Loucy (cell line): ENCODE measurements around the gene PDLIM7.
A peak's percentile ranks its signal among the peaks of the same experiment; 100 is the strongest.

Source experiments
- H2AFZ ChIP-seq: fragments of 200-600 bp; sonication (generic); 2 replicates; pipeline ENCODE4 v1.6.0; 2016; ENCODE audit warnings: antibody characterized with exemption, mild to moderate bottlenecking, low read length, moderate library complexity
- H3F3A ChIP-seq: fragments of 200-600 bp; 2 replicates; pipeline ENCODE4 v1.6.0; 2016; ENCODE audit warnings: antibody characterized with exemption, low read depth, mild to moderate bottlenecking
- H3K27me3 ChIP-seq: fragments of 200-600 bp; sonication (generic); 2 replicates; pipeline ENCODE4 v1.6.1; 2014; ENCODE audit warnings: low read length, mild to moderate bottlenecking; ENCODE audit not compliant: insufficient read depth, poor library complexity, severe bottlenecking
- H3K36me3 ChIP-seq: fragments of 200-600 bp; sonication (generic); 2 replicates; pipeline ENCODE4 v1.6.1; 2016; ENCODE audit warnings: low read length; ENCODE audit not compliant: insufficient read depth
- H3K4me1 ChIP-seq: fragments of 200-600 bp; sonication (generic); 2 replicates; pipeline ENCODE4 v1.5.1; 2014; ENCODE audit warnings: low read length, mild to moderate bottlenecking; ENCODE audit not compliant: insufficient read depth, poor library complexity, severe bottlenecking
- H3K4me2 ChIP-seq: fragments of 200-600 bp; sonication (generic); 2 replicates; pipeline ENCODE4 v1.6.0; 2014; ENCODE audit warnings: antibody characterized with exemption, low read length, low read depth, mild to moderate bottlenecking; ENCODE audit not compliant: poor library complexity, severe bottlenecking
- H3K4me3 ChIP-seq: fragments of 200-600 bp; sonication (generic); 2 replicates; pipeline ENCODE4 v1.5.1; 2014; ENCODE audit warnings: low read length, mild to moderate bottlenecking, mixed read lengths; ENCODE audit not compliant: poor library complexity, severe bottlenecking
- H3K79me2 ChIP-seq: fragments of 200-600 bp; sonication (generic); 2 replicates; pipeline ENCODE4 v1.6.1; 2014; ENCODE audit warnings: low read length; ENCODE audit not compliant: insufficient read depth
- H3K9ac ChIP-seq: fragments of 200-600 bp; sonication (generic); 2 replicates; pipeline ENCODE4 v1.6.0; 2014; ENCODE audit warnings: mild to moderate bottlenecking, low read depth, low read length, moderate library complexity; ENCODE audit not compliant: poor library complexity, severe bottlenecking
- H3K9me2 ChIP-seq: fragments of 200-600 bp; sonication (generic); replicated peaks from 2 replicates; pipeline ENCODE4 v1.6.1; 2016; ENCODE audit warnings: low read depth, low read length, mixed read lengths
- H3K9me3 ChIP-seq: fragments of 200-600 bp; sonication (generic); 2 replicates; pipeline ENCODE4 v1.6.1; 2014; ENCODE audit warnings: mild to moderate bottlenecking, antibody characterized with exemption, low read length, low read depth; ENCODE audit not compliant: insufficient read depth
- H4K20me1 ChIP-seq: fragments of 200-600 bp; sonication (generic); 2 replicates; pipeline ENCODE4 v1.6.0; 2014; ENCODE audit warnings: antibody characterized with exemption, low read length, mild to moderate bottlenecking; ENCODE audit not compliant: insufficient read depth, poor library complexity, severe bottlenecking
- EZH2phosphoT487 ChIP-seq: fragments of 200-600 bp; IDR thresholded peaks from 2 replicates; pipeline ENCODE4 v1.6.1; 2018; ENCODE audit warnings: antibody characterized with exemption, mild to moderate bottlenecking, moderate library complexity, borderline replicate concordance
- TF ChIP-seq, protein P1 (sequence below): fragments of 200-600 bp; sonication (generic); conservative IDR thresholded peaks from 2 replicates; pipeline ENCODE4 v1.5.1; 2014; ENCODE audit warnings: mild to moderate bottlenecking, antibody characterized with exemption, low read length

The PDLIM7 gene

GRCh38 chr5:177469750-177470525 is 27.5 kb downstream of the PDLIM7 start:
- Histone ChIP-seq H3F3A (no peaks in the 10 kb centered on the region), H3K9ac (peak overlapping the region; percentile 32), H3K4me3 (peak overlapping the region; percentile 89), H2AFZ (no peak overlapping the region), H3K36me3 (peaks cover 21% of the 10 kb centered on the region; the same call in 1 of the 2 replicates), H3K27me3 (no peaks in the 10 kb centered on the region), H4K20me1 (peaks cover 34% of the 10 kb centered on the region), H3K4me2 (peak overlapping the region; percentile 91), H3K9me2 (no peaks in the 10 kb centered on the region), H3K4me1 (peaks cover 16% of the 10 kb centered on the region), H3K9me3 (no peaks in the 10 kb centered on the region), H3K79me2 (peaks cover 45% of the 10 kb centered on the region)
- no peak for TF ChIP-seq EZH2phosphoT487
- TF ChIP-seq, protein P1, sequence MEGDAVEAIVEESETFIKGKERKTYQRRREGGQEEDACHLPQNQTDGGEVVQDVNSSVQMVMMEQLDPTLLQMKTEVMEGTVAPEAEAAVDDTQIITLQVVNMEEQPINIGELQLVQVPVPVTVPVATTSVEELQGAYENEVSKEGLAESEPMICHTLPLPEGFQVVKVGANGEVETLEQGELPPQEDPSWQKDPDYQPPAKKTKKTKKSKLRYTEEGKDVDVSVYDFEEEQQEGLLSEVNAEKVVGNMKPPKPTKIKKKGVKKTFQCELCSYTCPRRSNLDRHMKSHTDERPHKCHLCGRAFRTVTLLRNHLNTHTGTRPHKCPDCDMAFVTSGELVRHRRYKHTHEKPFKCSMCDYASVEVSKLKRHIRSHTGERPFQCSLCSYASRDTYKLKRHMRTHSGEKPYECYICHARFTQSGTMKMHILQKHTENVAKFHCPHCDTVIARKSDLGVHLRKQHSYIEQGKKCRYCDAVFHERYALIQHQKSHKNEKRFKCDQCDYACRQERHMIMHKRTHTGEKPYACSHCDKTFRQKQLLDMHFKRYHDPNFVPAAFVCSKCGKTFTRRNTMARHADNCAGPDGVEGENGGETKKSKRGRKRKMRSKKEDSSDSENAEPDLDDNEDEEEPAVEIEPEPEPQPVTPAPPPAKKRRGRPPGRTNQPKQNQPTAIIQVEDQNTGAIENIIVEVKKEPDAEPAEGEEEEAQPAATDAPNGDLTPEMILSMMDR = no peak

DNA sequence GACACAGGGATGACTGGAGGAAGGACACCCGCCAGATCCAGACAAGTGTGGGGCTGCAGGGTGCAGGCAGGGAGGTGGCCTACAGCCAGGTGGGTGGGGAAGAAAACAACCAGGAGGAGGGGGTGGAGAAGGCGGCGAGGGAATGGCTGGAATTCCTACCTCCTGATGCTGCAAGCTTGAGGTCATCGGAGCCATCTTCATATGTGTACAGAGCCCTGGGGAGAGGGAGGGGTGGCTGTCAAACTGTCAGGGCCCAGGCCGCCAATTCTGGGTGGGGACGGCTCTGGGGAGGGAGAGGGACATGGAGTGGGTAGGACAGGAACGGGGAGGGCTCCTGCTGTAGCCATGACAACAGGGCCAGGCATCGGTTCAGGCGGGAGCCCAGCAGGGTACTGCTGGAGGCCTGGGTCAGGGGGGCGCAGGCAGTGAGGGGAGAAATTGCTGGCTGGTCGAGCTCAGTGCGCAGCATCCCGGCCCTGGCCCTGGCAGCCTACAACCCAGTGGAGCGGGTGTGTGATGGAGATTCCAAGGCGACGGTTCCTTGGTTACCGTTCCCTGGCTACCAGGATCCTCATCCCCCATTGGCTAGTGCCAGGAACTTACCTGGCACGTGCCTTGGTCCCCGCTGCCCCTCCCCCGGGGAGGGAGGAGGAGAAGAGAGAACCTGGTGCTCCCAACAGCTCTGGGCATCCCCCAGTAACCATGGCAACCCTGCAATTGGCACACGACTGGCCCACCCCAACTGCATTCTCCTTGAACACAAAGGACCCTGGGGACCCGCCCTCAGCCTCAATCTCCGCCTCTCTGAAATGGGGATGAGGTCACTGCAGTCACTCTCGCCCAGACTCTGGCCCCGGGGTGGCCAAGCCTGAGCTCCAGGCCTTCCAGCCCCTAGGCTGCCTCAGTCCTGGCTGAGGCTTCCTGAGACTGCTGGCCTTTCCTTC is 28.4 kb downstream of the PDLIM7 start:
- TF ChIP-seq EZH2phosphoT487 = no peak
- TF ChIP-seq, protein P1 = no peak
- Histone ChIP-seq H4K20me1 (peaks cover 34% of the 10 kb centered on the region), H3K9me2 (no peaks in the 10 kb centered on the region), H2AFZ (no peak overlapping the region), H3K9ac (peak overlapping the region; percentile 32), H3K4me1 (peaks cover 16% of the 10 kb centered on the region), H3K9me3 (no peaks in the 10 kb centered on the region), H3K79me2 (peaks cover 45% of the 10 kb centered on the region), H3K36me3 (peaks cover 21% of the 10 kb centered on the region; the same call in 1 of the 2 replicates), H3F3A (no peaks in the 10 kb centered on the region), H3K4me2 (peak overlapping the region; percentile 91), H3K4me3 (no peak overlapping the region), H3K27me3 (no peaks in the 10 kb centered on the region)

DNA sequence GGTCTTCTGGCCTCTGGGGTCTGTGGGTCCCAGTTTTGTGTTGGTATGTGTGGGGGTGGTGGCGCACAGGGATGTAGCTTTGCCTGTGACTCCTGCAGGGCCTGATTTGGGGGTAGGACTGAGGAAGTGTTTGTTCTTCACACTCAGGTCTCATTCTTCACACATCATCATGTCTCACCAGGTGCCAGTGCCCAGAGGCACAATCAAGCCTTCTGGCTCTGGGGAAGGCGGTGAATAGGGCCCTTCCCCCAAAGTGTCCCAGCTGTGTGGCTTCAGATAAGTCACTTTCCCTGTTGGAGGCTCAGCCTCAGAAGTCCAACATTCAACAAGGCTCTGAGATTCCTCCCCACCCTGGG is 29.1 kb downstream of the PDLIM7 start:
- no peak for TF ChIP-seq EZH2phosphoT487
- TF ChIP-seq, protein P1 = no peak
- Histone ChIP-seq H3K36me3 (peaks cover 21% of the 10 kb centered on the region; the same call in 1 of the 2 replicates), H3K9me2 (no peaks in the 10 kb centered on the region), H3K4me3 (no peak overlapping the region), H3K27me3 (no peaks in the 10 kb centered on the region), H3K4me1 (peaks cover 16% of the 10 kb centered on the region), H3K9ac (no peak overlapping the region), H3K9me3 (no peaks in the 10 kb centered on the region), H3F3A (no peaks in the 10 kb centered on the region), H4K20me1 (peaks cover 34% of the 10 kb centered on the region), H2AFZ (no peak overlapping the region), H3K4me2 (no peak overlapping the region), H3K79me2 (peaks cover 45% of the 10 kb centered on the region)
